Measurements from ENCODE around the gene NCEH1.
"Not testable (repeated sequence)": the region's sequence is repeated elsewhere in the genome, so short reads cannot be mapped to it uniquely, and the experiment has no call there.

NCEH1 gene

GRCh38 chr3:172609750-172610149 lies 101.1 kb downstream of the NCEH1 start:
- DNase-seq (ENCODE audit: low read depth), result no peak

- DNase-seq (ENCODE audit: low read depth), result no peak
Measured at GRCh38 chr3:172608575-172608974, 102.3 kb downstream of the NCEH1 start.

GRCh38 chr3:172607305-172608121 lies 103.4 kb downstream of the NCEH1 start:
- DNase-seq (ENCODE audit: low read depth), result peak; percentile 35

GRCh38 chr3:172606021-172606420 lies 104.8 kb downstream of the NCEH1 start:
- DNase-seq (ENCODE audit: low read depth), result no peak

GRCh38 chr3:172604895-172605646 lies 105.8 kb downstream of the NCEH1 start:
- DNase-seq (ENCODE audit: low read depth), result no peak

GRCh38 chr3:172601066-172601832 lies 109.6 kb downstream of the NCEH1 start:
- no peak for DNase-seq (ENCODE audit: low read depth)

- DNase-seq (ENCODE audit: low read depth), result no peak
Measured at GRCh38 chr3:172600644-172601065, 110.2 kb downstream of the NCEH1 start.

GRCh38 chr3:172598904-172599303 lies 112.0 kb downstream of the NCEH1 start:
- DNase-seq (ENCODE audit: low read depth), result no peak

GRCh38 chr3:172596394-172596706 lies 114.5 kb downstream of the NCEH1 start:
- no peak for DNase-seq (ENCODE audit: low read depth)

- DNase-seq (ENCODE audit: low read depth), result peak; percentile 56
Measured at GRCh38 chr3:172595664-172596393, 115.0 kb downstream of the NCEH1 start.

GRCh38 chr3:172594900-172595663 lies 115.8 kb downstream of the NCEH1 start:
- not testable (repeated sequence) for DNase-seq (ENCODE audit: low read depth)

- no peak for DNase-seq (ENCODE audit: low read depth)
Measured at GRCh38 chr3:172592898-172593669, 117.8 kb downstream of the NCEH1 start.

- DNase-seq (ENCODE audit: low read depth), result no peak
Measured at GRCh38 chr3:172591876-172592771, 118.7 kb downstream of the NCEH1 start.

GRCh38 chr3:172591125-172591605 lies 119.7 kb downstream of the NCEH1 start:
- no peak for DNase-seq (ENCODE audit: low read depth)

GRCh38 chr3:172586436-172586835 lies 124.4 kb downstream of the NCEH1 start:
- no peak for DNase-seq (ENCODE audit: low read depth)

- no peak for DNase-seq (ENCODE audit: low read depth)
Measured at GRCh38 chr3:172585954-172586353, 124.9 kb downstream of the NCEH1 start.

- peak; percentile 26 for DNase-seq (ENCODE audit: low read depth)
Measured at GRCh38 chr3:172582712-172583111, 128.2 kb downstream of the NCEH1 start.

- no peak for DNase-seq (ENCODE audit: low read depth)
Measured at GRCh38 chr3:172581757-172582166, 129.1 kb downstream of the NCEH1 start.

All from fibroblast of gingiva (primary cell).